ENCODE results near the gene SRPRA.
"Not testable (repeated sequence)": the region's sequence is repeated elsewhere in the genome, so short reads cannot be mapped to it uniquely, and the experiment has no call there.

The SRPRA gene

GRCh38 chr11:126282736-126283591 lies 14.3 kb upstream of the SRPRA start, which contains the start of gene TIRAP:
Gene TIRAP, plus strand, starts transcription at chr11:126283093. Its CDS starts 7,802 bp downstream, at chr11:126290895.
- peak; percentile 31 to 36 for DNase-seq (ENCODE audit: low read depth in 2 of 2)

- no peak for DNase-seq (ENCODE audit: low read depth in 2 of 2)
Measured at GRCh38 chr11:126282361-126282735, 13.7 kb upstream of the SRPRA start.

GRCh38 chr11:126281666-126282175 lies 13.0 kb upstream of the SRPRA start:
- DNase-seq (ENCODE audit: low read depth in 2 of 2) = no peak

GRCh38 chr11:126281245-126281644 lies 12.6 kb upstream of the SRPRA start:
- no peak for DNase-seq (ENCODE audit: low read depth in 2 of 2)

GRCh38 chr11:126280595-126280994 lies 11.9 kb upstream of the SRPRA start:
- DNase-seq (ENCODE audit: low read depth in 2 of 2) = no peak

GRCh38 chr11:126279191-126279590 lies 10.5 kb upstream of the SRPRA start:
- DNase-seq (ENCODE audit: low read depth in 2 of 2) = no peak

GRCh38 chr11:126277780-126278179 lies 9.1 kb upstream of the SRPRA start:
- DNase-seq (ENCODE audit: low read depth in 2 of 2) = no peak

- DNase-seq (ENCODE audit: low read depth in 2 of 2) = no peak
Measured at GRCh38 chr11:126277322-126277721, 8.6 kb upstream of the SRPRA start.

GRCh38 chr11:126268361-126268707 lies 361 bp downstream of the SRPRA start:
- no peak for DNase-seq (ENCODE audit: low read depth in 2 of 2)

- DNase-seq (ENCODE audit: low read depth in 2 of 2) = no peak
Measured at GRCh38 chr11:126267650-126268049, 1.0 kb downstream of the SRPRA start.

GRCh38 chr11:126265811-126266210 lies 2.9 kb downstream of the SRPRA start:
- DNase-seq (ENCODE audit: low read depth in 2 of 2) = no peak

GRCh38 chr11:126263489-126263888 lies 5.2 kb downstream of the SRPRA start:
- no peak for DNase-seq (ENCODE audit: low read depth in 2 of 2)

- no peak for DNase-seq (ENCODE audit: low read depth in 2 of 2)
Measured at GRCh38 chr11:126262216-126262615, 6.5 kb downstream of the SRPRA start.

- DNase-seq (ENCODE audit: low read depth in 2 of 2) = no peak
Measured at GRCh38 chr11:126257764-126258163, 10.9 kb downstream of the SRPRA start.

- no peak for DNase-seq (ENCODE audit: low read depth in 2 of 2)
Measured at GRCh38 chr11:126257144-126257543, 11.6 kb downstream of the SRPRA start.

GRCh38 chr11:126256216-126256615 lies 12.5 kb downstream of the SRPRA start:
- no peak for DNase-seq (ENCODE audit: low read depth in 2 of 2)

- not testable (repeated sequence) for DNase-seq (ENCODE audit: low read depth in 2 of 2)
Measured at GRCh38 chr11:126255507-126255906, 13.2 kb downstream of the SRPRA start.

GRCh38 chr11:126254819-126255218 lies 13.9 kb downstream of the SRPRA start:
- DNase-seq (ENCODE audit: low read depth in 2 of 2) = no peak

GRCh38 chr11:126253265-126253664 lies 15.4 kb downstream of the SRPRA start:
- no peak for DNase-seq (ENCODE audit: low read depth in 2 of 2)

- DNase-seq (ENCODE audit: low read depth in 2 of 2) = no peak
Measured at GRCh38 chr11:126246636-126247035, 22.1 kb downstream of the SRPRA start.

- no peak for DNase-seq (ENCODE audit: low read depth in 2 of 2)
Measured at GRCh38 chr11:126233391-126233790, 35.3 kb downstream of the SRPRA start.

- no peak for DNase-seq (ENCODE audit: low read depth in 2 of 2)
Measured at GRCh38 chr11:126232683-126233082, 36.0 kb downstream of the SRPRA start.

- no peak for DNase-seq (ENCODE audit: low read depth in 2 of 2)
Measured at GRCh38 chr11:126231725-126232459, 36.8 kb downstream of the SRPRA start.
